Stimulated activated CD8-positive, alpha-beta memory T cell treated with anti-CD3 and anti-CD28 coated beads, Interleukin-4, amount 100 ng/mL, for 1 hour (primary cell): ENCODE data around the gene HADH.
"Not testable (repeated sequence)": the region's sequence is repeated elsewhere in the genome, so short reads cannot be mapped to it uniquely, and the experiment has no call there.

ENCODE experiments used
- DNase-seq, 2 donors: peaks; one replicate each; pipeline ENCODE4 v3.0.0-alpha.2; 2020; ENCODE audit warnings: low read depth in 2 of 2, low spot score in 1 of 2

Gene HADH

GRCh38 chr4:107989537-107990386, at the start of gene HADH:
Gene HADH, plus strand, starts transcription at chr4:107989889. Its CDS starts 44 bp downstream, at chr4:107989933.
- peak; percentile 82 to 87 for DNase-seq

- DNase-seq = no peak
These were observed 43.9 kb upstream of the HADH start for GRCh38 chr4:107945809-107946208.

GRCh38 chr4:107950746-107951540, 38.7 kb upstream of the HADH start:
- no peak for DNase-seq

DNA sequence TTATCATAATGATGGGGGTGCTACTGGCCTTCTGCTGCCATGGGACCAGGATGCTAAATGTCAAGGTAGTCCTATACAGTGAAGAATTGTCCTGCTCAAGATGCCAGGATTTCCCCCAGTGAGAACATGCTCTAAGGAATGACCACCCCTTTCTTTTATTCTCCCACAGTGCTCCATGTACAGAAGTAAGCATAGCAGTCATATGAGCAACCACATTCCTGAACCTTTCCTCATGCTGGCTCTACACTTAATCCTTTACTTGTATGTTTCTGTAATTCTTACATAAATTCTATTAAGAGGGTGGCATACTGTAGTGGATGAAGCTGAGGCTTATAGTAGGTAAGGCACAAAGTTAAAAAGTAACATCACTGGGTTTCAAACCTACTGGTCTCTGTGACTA, 38.1 kb upstream of the HADH start:
- DNase-seq = no peak

GRCh38 chr4:107956011-107956410, 33.7 kb upstream of the HADH start:
- DNase-seq = no peak

DNA sequence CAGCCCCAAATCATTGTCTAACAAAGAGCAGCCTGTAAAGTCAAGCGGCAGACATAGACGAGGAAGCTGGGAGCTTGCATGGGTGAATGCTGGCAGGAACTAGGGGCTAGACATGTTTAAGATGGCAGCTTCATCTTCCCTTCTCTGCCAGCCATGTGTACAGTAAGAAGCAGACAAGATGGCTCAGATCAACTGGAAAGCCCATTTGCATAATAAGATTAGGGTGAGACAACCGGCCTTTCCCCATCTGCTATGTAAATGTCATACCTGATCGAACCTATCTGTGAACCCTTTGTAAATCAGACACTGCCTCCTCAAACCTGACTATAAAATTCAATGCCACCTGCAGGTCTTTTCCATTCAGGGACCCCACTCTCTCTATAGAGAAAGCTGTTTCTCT, 22.8 kb upstream of the HADH start:
- DNase-seq = no peak

DNA sequence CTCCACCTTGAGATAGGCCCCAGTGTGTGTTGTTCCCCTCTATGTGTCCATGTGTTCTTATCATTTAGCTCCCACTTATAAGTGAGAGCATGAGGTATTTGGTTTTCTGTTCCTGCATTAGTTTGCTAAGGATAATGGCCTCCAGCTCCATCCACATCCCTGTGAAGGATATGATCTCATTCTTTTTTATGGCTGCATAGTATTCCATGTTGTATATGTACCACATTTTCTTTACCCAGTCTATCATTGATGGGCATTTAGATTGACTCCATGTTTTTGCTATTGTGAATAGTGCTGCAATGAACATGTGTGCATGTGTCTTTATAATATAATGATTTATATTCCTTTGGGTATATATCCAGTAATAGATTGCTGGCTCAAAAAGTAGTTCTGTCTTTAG, 22.2 kb upstream of the HADH start:
- not testable (repeated sequence) for DNase-seq

DNA sequence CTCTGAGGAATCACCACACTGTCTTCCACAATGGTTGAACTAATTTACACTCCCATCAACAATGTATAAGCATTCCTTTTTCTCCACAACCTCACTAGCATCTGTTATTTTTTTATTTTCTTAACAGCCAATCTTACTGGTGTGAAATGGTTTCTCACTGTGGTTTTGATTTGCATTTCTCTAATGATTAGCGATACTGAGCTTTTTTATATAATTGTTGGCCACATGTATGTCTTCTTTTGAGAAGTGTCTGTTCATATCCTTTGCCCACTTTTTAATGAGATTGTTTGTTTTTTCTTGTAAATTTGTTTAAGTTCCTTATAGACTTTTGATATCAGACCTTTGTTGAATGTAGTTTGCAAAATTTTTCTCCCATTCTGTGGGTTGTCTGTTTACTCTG, 21.8 kb upstream of the HADH start:
- DNase-seq = not testable (repeated sequence)

DNA sequence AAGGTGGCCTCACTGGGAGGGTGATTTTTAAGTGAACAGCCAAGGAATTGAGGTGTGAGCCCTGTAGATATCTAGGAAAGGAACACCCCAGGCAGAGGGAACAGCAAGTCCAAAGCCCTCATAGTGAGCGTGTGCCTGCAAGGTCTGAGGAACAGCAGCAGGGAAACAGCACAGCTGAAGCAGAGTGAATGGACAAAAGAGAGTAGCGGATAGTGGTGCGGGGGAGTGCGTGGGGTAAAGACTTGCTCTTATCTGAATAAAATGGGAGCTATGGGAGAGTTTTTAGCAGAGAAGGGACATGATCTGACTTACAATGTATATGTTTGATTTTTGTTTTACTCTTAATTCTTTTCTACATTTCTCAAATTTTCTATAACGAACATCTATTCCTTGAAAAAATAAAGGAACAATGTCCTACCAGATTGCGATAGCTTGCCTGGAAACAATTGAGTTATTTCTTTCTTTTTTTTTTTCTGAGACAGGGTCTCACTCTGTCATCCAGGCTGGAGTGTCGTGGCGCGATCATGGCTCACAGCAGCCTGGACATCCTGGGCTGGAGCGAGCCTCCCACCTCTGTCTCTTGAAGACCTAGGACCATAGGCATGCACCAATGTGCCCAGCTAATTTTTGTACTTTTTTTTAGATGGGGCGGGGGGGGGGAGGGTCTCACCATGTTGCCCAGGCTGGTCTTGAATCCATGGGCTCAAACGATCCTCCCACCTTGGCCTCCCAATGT, 19.5 kb upstream of the HADH start:
- DNase-seq = no peak

DNA sequence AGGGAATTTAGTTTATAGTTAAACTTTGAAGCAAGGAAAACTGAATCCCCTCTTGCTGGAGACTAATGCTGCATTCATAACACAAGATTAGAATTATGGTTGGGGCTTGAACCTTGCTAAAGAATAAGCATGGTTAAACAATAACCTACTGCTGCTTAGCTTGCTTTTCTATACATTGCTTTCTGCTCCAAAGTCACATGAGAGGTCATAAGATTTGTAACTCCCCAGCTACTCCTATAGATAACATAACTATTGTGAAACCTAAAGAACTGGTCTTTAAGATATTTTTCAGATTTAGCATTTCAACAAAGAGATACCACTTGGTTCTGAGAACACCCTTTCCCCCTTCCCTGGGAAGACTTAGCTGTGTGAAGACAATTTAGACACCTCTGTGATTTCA, 17.1 kb upstream of the HADH start:
- DNase-seq = no peak

- no peak for DNase-seq
These were observed 15.2 kb upstream of the HADH start for GRCh38 chr4:107974523-107974922.

GRCh38 chr4:107977482-107977881, 12.2 kb upstream of the HADH start:
- DNase-seq = no peak

- DNase-seq = no peak
These were observed 11.6 kb upstream of the HADH start for GRCh38 chr4:107977966-107978705.

GRCh38 chr4:107978716-107979451, 10.8 kb upstream of the HADH start:
- no peak for DNase-seq

- no peak for DNase-seq
These were observed 1.6 kb upstream of the HADH start for GRCh38 chr4:107987916-107988762.

DNA sequence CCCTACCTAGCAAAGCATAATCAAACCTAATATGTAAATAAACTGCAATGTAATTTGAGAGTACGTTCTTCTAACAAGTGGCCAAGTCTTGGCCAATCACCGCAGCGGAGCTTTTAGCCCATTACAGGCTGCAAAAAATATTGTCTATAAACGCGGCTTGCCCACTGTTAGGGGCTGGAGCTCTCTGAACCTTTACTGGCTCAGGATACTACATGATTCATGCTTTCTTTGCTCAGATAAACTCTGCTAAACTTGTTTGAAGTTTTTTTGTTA, 990 bp upstream of the HADH start:
- no peak for DNase-seq

DNA sequence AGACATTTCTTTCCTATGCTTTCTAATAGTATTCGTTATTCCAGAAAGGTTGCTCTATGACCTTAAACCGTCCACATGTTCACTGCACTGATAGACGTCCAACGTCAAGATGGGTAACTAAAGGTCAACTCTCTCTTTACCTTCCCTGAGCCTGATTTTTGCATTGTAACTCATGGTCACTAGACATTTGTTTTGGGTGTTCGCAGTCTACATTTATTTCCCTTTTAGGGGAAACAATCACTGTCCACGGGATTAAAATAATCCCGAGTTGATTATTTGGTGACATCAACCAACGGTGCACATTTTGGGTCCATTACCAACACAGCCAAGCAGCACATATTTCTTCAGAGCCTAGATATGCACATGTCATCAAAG, 540 bp upstream of the HADH start:
- no peak for DNase-seq

DNA sequence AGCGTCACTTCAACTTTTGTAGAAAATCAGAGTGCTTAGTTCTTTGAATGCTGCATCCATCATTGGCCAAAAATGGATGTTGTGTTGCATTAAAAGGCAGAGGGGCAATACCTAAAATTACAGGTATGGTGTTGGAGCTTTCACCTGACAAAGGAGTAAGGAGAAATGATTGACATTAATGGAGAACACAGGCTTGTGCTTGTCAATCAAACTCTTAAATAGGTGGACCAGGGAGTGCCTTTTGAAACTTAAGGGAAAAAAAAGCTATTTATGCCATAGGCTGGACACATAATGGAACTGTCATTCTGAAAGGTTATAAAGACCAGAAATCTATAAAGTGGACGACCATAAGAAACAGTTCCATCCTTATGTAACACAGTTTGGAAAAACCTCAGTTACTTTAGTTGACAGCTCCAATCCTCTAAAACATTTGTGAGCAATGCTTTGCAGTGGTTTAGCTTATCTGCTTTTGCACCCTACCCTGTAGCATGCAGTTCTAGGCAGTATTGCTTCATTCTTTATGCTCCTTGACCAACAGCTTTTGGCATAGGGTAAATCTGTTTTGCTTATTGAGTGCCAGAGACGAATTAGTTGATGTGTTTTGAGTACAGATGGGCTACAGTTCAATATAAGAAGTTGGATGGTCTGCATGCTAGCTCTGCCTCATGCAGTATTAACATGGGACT, 2.4 kb downstream of the HADH start:
- DNase-seq = no peak

- DNase-seq = no peak
These were observed 4.3 kb downstream of the HADH start for GRCh38 chr4:107993969-107994368.
